ENCODE measurements around the gene AP1G2. TPM values are rescaled to one million over a fixed set of nuclear protein-coding genes. Genes with fewer than 3 reads are reported as not detected.

Gene AP1G2
- total and polyA plus RNA-seq, 2 of the 13 experiments (the other 11 are each of a cell fraction or from before 2014, with no cell fraction given) = 96.9 to 611 TPM

DNA sequence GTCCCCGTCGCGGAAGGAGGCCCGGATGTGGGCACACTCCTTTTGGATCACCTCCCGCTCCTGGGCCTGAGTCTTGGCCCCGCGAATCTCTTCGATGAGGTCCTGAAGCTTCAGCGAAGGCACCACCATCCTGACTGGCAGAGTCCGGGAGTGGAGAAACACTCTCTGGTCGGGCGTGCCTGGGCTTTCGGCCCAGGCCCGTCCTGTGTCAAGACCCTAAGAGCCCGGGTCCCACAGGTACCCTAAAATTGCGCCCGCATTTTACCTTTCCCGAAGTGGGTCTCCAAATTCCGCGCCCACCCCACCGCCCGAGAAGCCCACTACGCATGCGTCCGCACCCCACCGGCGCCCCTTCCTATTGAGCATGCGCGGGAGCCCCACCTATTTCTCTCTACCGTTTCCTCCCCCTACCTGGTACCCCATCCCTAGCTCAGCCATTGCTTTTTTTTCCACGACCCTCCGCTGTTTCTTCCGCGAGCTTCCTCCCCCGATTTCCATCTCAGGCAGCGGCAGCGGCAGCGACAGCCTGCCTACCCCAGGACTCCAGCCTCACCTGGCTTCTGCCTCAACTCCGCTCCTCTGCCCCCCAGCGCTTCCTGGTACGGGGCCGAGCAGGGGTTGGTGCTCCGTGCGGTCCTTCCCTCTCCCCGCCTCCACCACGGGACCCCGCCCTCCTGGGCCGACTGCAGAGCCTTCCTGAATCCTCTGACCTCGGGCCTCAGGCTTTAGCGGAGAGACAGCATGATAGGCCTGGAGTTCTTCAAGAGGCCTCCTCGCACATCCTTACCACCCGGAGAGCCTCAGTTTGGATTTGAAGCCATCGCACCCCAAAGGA lies at the start of gene AP1G2 (continued):
- TF ChIP-seq CENPBD1 (CRISPR knock-in tag; IDR thresholded peaks at IDR 0.05; ENCODE audit: borderline replicate concordance, low read depth) = no peak
- TF ChIP-seq YY1 (IDR thresholded peaks at IDR 0.05; ENCODE audit: insufficient read depth, insufficient replicate concordance, low read depth, low read length) = peak; percentile 64
- peak; percentile 92 for TF ChIP-seq ZNF839 (CRISPR knock-in tag; IDR thresholded peaks at IDR 0.05; ENCODE audit: borderline replicate concordance)
- peak; percentile 43 for TF ChIP-seq ARID3A (IDR thresholded peaks at IDR 0.05; ENCODE audit: low read depth, low read length)
- TF ChIP-seq NR2F2 (IDR thresholded peaks at IDR 0.05; ENCODE audit: borderline replicate concordance, low read depth) = no peak

DNA sequence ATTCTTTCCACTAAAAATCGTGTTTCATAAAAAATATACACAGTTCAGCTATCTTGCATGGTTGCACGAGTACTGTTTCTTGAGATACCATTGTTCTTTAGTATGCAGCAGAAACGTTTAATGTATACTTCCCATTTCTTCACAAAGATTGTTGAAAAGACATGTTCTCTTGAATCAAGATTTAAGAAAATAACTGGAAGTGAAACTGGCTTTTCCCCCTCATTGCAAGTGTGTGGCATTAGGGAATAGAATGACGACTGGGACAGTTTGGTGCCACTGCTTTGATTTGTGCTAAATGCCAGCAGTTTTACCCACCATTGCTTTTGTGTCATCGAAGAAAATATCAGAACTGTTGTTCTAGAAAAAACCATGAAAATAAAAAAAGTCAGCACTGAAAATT lies 48.3 kb upstream of the AP1G2 start:
- Histone ChIP-seq H2AFZ (ENCODE audit: low read length) (no peak overlapping the region), H3K9me3 (ENCODE audit: low read length) (no peaks in the 10 kb centered on the region), H3K9ac (ENCODE audit: insufficient read depth, low read depth, low read length) (no peak overlapping the region), H4K20me1 (ENCODE audit: insufficient read depth, low read length) (no peaks in the 10 kb centered on the region), H3K4me2 (ENCODE audit: low read depth, low read length) (no peak overlapping the region), H3K27ac (ENCODE audit: extremely low read length, insufficient read depth, low read length) (no peak overlapping the region), H3K79me2 (ENCODE audit: insufficient read depth, low read length) (no peaks in the 10 kb centered on the region), H3K4me1 (ENCODE audit: insufficient read depth, low read length) (peaks cover 81% of the 10 kb centered on the region), H3K27me3 (ENCODE audit: control insufficient read depth in 1 of 2, insufficient read depth in 2 of 2, low read length in 2 of 2) (no peaks in the 10 kb centered on the region), H3K4me3 (replicated peaks in 1 of 3; ENCODE audit: insufficient read depth in 1 of 3, low read depth in 2 of 3, low read length in 3 of 3) (no peak overlapping the region), H3K36me3 (replicated peaks in 1 of 2; ENCODE audit: control insufficient read depth in 1 of 2, insufficient read depth in 2 of 2, low read length in 2 of 2) (no peaks in the 10 kb centered on the region)
- BruUV-seq (replicated peaks) = no TSS peak
- no peak for ATAC-seq
- ChIA-PET CTCF (ENCODE audit: low intra/inter-chr PET ratio, low total read pairs) (interaction anchor here (2.4 kb wide), 1 partner anchor 16 kb away, joined by 6 read pairs; no protein-coding TSS in a partner anchor), POLR2A (interaction anchor here (6.7 to 14.7 kb wide), 2 partner anchors 20 to 24 kb away, joined by 142 to 1105 read pairs; partner anchors contain the start of gene DHRS2)
- 0 out of 2 replicates have a peak, but pooled peaks have one; percentile 5 for TF ChIP-seq YEATS4 (CRISPR knock-in tag; IDR thresholded peaks at IDR 0.05; ENCODE audit: borderline replicate concordance)
- TF ChIP-seq ZBTB1 (CRISPR knock-in tag; IDR thresholded peaks at IDR 0.05; ENCODE audit: borderline replicate concordance) = no peak
- TF ChIP-seq ZSCAN30 (CRISPR knock-in tag; IDR thresholded peaks at IDR 0.05) = no peak
- 0 out of 2 replicates have a peak, but pooled peaks have one; percentile 14 for TF ChIP-seq SMARCE1 (IDR thresholded peaks at IDR 0.05; ENCODE audit: borderline replicate concordance)
- TF ChIP-seq, protein P1, sequence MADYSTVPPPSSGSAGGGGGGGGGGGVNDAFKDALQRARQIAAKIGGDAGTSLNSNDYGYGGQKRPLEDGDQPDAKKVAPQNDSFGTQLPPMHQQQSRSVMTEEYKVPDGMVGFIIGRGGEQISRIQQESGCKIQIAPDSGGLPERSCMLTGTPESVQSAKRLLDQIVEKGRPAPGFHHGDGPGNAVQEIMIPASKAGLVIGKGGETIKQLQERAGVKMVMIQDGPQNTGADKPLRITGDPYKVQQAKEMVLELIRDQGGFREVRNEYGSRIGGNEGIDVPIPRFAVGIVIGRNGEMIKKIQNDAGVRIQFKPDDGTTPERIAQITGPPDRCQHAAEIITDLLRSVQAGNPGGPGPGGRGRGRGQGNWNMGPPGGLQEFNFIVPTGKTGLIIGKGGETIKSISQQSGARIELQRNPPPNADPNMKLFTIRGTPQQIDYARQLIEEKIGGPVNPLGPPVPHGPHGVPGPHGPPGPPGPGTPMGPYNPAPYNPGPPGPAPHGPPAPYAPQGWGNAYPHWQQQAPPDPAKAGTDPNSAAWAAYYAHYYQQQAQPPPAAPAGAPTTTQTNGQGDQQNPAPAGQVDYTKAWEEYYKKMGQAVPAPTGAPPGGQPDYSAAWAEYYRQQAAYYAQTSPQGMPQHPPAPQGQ (CRISPR knock-in tag; IDR thresholded peaks at IDR 0.05; ENCODE audit: borderline replicate concordance) = 0 out of 2 replicates have a peak, but pooled peaks have one; percentile 58
- WGBS (ENCODE audit: low lambda C conversion rate) = 92% methylated on average over 5 of the region's 5 CpGs
- in situ Hi-C loops (cut with HindIII; ENCODE audit: extremely low pct_ligation_motif_present, low pct_unique_long_range_greater_than_20kb) = no loop called here
- no peak for DNase-seq (ENCODE audit: low spot score)
- intact Hi-C loops (cut with micrococcal nuclease; ENCODE audit: unreplicated experiment) = no loop called here
- FAIRE-seq = no peak
